H1 (cell line): Measurements from ENCODE around the gene HPRT1. TPM values are rescaled to one million over a fixed set of nuclear protein-coding genes. Genes with fewer than 3 reads are reported as not detected.
A peak's percentile ranks its signal among the peaks of the same experiment; 100 is the strongest.

ENCODE experiments used
- CTCF ChIA-PET: fragments of 300-600 bp; sonication (Branson Sonifier 250); formaldehyde crosslinking; loops from one replicate; lab custom pipeline; 2021; ENCODE audit not compliant: partially characterized antibody; lab: Charles Lee
- POLR2A ChIA-PET: fragments of 300-600 bp; sonication (Branson Sonifier 250); formaldehyde crosslinking; loops from one replicate; lab custom pipeline; 2021; ENCODE audit warnings: inconsistent platforms; ENCODE audit not compliant: partially characterized antibody; lab: Charles Lee
- DNase-seq, 2 experiments: peaks; one replicate each; pipeline versions ENCODE4 v3.0.0 to v3.0.0-alpha.2; 2010 to 2022; ENCODE audit warnings: low spot score in 2 of 2, low read depth in 1 of 2, mixed read lengths in 1 of 2
- FAIRE-seq: peaks from 2 replicates; lab custom pipeline; 2011; peaks lifted over from hg19 to GRCh38; lab: Jason Lieb, UNC
- H2AFZ ChIP-seq: 2 replicates; pipeline ENCODE4 v1.8.1; 2012; ENCODE audit warnings: low read length, inconsistent platforms
- H2AK5ac ChIP-seq: 2 replicates; pipeline ENCODE4 v1.6.1; 2013; ENCODE audit warnings: low read depth, low read length
- H2BK120ac ChIP-seq: replicated peaks from 2 replicates; pipeline ENCODE3; 2013; ENCODE audit warnings: low read depth, low read length, inconsistent platforms
- H2BK12ac ChIP-seq: 2 replicates; pipeline ENCODE4 v1.6.1; 2013; ENCODE audit warnings: low read depth, low read length
- H2BK15ac ChIP-seq: 2 replicates; pipeline ENCODE4 v1.6.1; 2013; ENCODE audit warnings: low read length
- H2BK20ac ChIP-seq: 2 replicates; pipeline ENCODE4 v1.6.1; 2013; ENCODE audit warnings: low read length
- H2BK5ac ChIP-seq: 2 replicates; pipeline ENCODE4 v1.6.1; 2013; ENCODE audit warnings: low read depth, low read length
- H3K14ac ChIP-seq: 2 replicates; pipeline ENCODE4 v1.6.1; 2013; ENCODE audit warnings: inconsistent platforms; ENCODE audit not compliant: insufficient read length
- H3K18ac ChIP-seq: 2 replicates; pipeline ENCODE4 v1.6.1; 2013; ENCODE audit warnings: low read length; ENCODE audit errors: extremely low read depth
- H3K23ac ChIP-seq: 2 replicates; pipeline ENCODE4 v1.6.1; 2013; ENCODE audit warnings: inconsistent platforms; ENCODE audit not compliant: insufficient read length
- H3K23me2 ChIP-seq: 2 replicates; pipeline ENCODE4 v1.6.1; 2013; ENCODE audit warnings: low read depth, low read length
- H3K27ac ChIP-seq: 2 replicates; pipeline ENCODE4 v1.6.1; 2011; ENCODE audit warnings: low read depth, low read length, inconsistent platforms
- H3K27me3 ChIP-seq, 4 experiments: replicated peaks in 1 of 4; 1 replicate in 1 of 4; 2 replicates in 3 of 4; pipeline versions ENCODE4 v1.6.1 to v1.8.1; 2011 to 2013; ENCODE audit warnings: low read length in 3 of 4, mild to moderate bottlenecking in 3 of 4, inconsistent platforms in 2 of 4, mixed read lengths in 2 of 4, moderate library complexity in 1 of 4; ENCODE audit not compliant: control insufficient read depth in 3 of 4, insufficient read depth in 3 of 4; ENCODE audit errors: extremely low read depth in 1 of 4
- H3K36me3 ChIP-seq, 4 experiments: 2 replicates each; pipeline versions ENCODE4 v1.6.1 to v1.8.1; 2011 to 2013; ENCODE audit warnings: mild to moderate bottlenecking in 4 of 4, low read length in 3 of 4, moderate library complexity in 2 of 4, control low read depth in 1 of 4, inconsistent platforms in 1 of 4; ENCODE audit not compliant: insufficient read depth in 4 of 4, control insufficient read depth in 2 of 4
- H3K4ac ChIP-seq: replicated peaks from 2 replicates; pipeline ENCODE3; 2013; ENCODE audit warnings: low read length, low read depth, mixed read lengths, inconsistent platforms; ENCODE audit not compliant: insufficient read length
- H3K4me1 ChIP-seq, 4 experiments: replicated peaks in 1 of 4; 1 replicate in 1 of 4; 2 replicates in 3 of 4; pipeline versions ENCODE4 v1.6.1 to v1.8.1; 2011 to 2013; ENCODE audit warnings: low read length in 3 of 4, inconsistent platforms in 2 of 4, mixed read lengths in 1 of 4; ENCODE audit not compliant: insufficient read depth in 4 of 4, control insufficient read depth in 3 of 4
- H3K4me2 ChIP-seq, 2 experiments: 2 replicates each; pipeline versions ENCODE4 v1.6.1 to v1.8.1; 2011 to 2013; ENCODE audit warnings: low read depth in 2 of 2, low read length in 2 of 2, control low read depth in 1 of 2, inconsistent platforms in 1 of 2, mild to moderate bottlenecking in 1 of 2; ENCODE audit not compliant: insufficient read depth in 1 of 2
- H3K4me3 ChIP-seq, 4 experiments: fragments of 200-600, 300-600 bp in 1 of 4; sonication (generic), shearing (Covaris generic), sonication (Bioruptor Twin) in 1 of 4; 2 replicates each; pipeline versions ENCODE4 v1.5.1 to v1.8.1; 2011 to 2016; ENCODE audit warnings: low read length in 4 of 4, low read depth in 3 of 4, control low read depth in 2 of 4, inconsistent platforms in 2 of 4, mild to moderate bottlenecking in 2 of 4, mixed read lengths in 1 of 4, moderate library complexity in 1 of 4; ENCODE audit not compliant: insufficient read depth in 2 of 4; ENCODE audit errors: extremely low read depth in 1 of 4
- H3K56ac ChIP-seq: replicated peaks from 2 replicates; pipeline ENCODE3; 2013; ENCODE audit warnings: low read depth, mild to moderate bottlenecking, mixed read lengths, low read length, inconsistent platforms; ENCODE audit not compliant: insufficient read length
- H3K79me1 ChIP-seq: 2 replicates; pipeline ENCODE4 v1.6.1; 2013; ENCODE audit warnings: low read depth, low read length, control low read depth
- H3K79me2 ChIP-seq, 2 experiments: 2 replicates each; pipeline versions ENCODE4 v1.6.1 to v1.8.1; 2012 to 2013; ENCODE audit warnings: low read length in 2 of 2, mild to moderate bottlenecking in 2 of 2, inconsistent platforms in 1 of 2; ENCODE audit not compliant: insufficient read depth in 2 of 2, control insufficient read depth in 1 of 2
- H3K9ac ChIP-seq, 4 experiments: replicated peaks in 1 of 4; 1 replicate in 1 of 4; 2 replicates in 3 of 4; pipeline versions ENCODE4 v1.6.1 to v1.8.1; 2011 to 2013; ENCODE audit warnings: low read depth in 3 of 4, low read length in 3 of 4, control low read depth in 2 of 4, mild to moderate bottlenecking in 2 of 4, moderate library complexity in 2 of 4, inconsistent platforms in 1 of 4; ENCODE audit errors: extremely low read depth in 1 of 4
- H3K9me3 ChIP-seq, 2 experiments: 2 replicates each; pipeline versions ENCODE4 v1.6.1 to v1.8.1; 2012 to 2013; ENCODE audit warnings: mild to moderate bottlenecking in 2 of 2, moderate library complexity in 2 of 2, control low read depth in 1 of 2, inconsistent platforms in 1 of 2, low read depth in 1 of 2, low read length in 1 of 2, mixed read lengths in 1 of 2; ENCODE audit not compliant: insufficient read depth in 2 of 2
- H4K20me1 ChIP-seq, 2 experiments: replicated peaks in 1 of 2; 2 replicates each; pipeline versions ENCODE3 to v1.8.1; 2011 to 2013; ENCODE audit warnings: inconsistent platforms in 2 of 2, low read length in 2 of 2, mild to moderate bottlenecking in 1 of 2; ENCODE audit not compliant: insufficient read depth in 2 of 2, control insufficient read depth in 1 of 2
- H4K5ac ChIP-seq: 2 replicates; pipeline ENCODE4 v1.6.1; 2013; ENCODE audit warnings: low read length, low read depth, mixed read lengths, inconsistent platforms; ENCODE audit not compliant: insufficient read length
- H4K8ac ChIP-seq: 2 replicates; pipeline ENCODE4 v1.8.0; 2013; ENCODE audit warnings: mild to moderate bottlenecking, moderate library complexity, low read length, inconsistent platforms; ENCODE audit not compliant: insufficient read depth; ENCODE audit errors: extremely low read depth
- H4K91ac ChIP-seq: replicated peaks from 2 replicates; pipeline ENCODE3; 2013; ENCODE audit warnings: low read length, mixed read lengths, inconsistent platforms; ENCODE audit not compliant: insufficient read length
- PHF8 ChIP-seq: fragments of 200-600 bp; sonication (generic); conservative IDR thresholded peaks from 2 replicates; pipeline ENCODE4 v1.7.1; 2012; ENCODE audit warnings: low read depth, mild to moderate bottlenecking, inconsistent platforms, low read length, moderate library complexity
- SUZ12 ChIP-seq: fragments of 200-600 bp; sonication (generic); IDR thresholded peaks from 2 replicates; pipeline ENCODE4 v1.6.1; 2012; ENCODE audit warnings: mild to moderate bottlenecking, inconsistent platforms, low read length, moderate library complexity, mixed read lengths
- TBP ChIP-seq: IDR thresholded peaks from 2 replicates; pipeline ENCODE4 v1.6.1; 2011; ENCODE audit warnings: low read depth, low read length, improper control_type of control experiment
- WGBS, 2 experiments: shearing (Covaris generic) in 1 of 2; methylation state at CpG; one replicate each; pipeline versions ENCODE4 v1.1.6 to v1.1.7; 2013 to 2015; ENCODE audit warnings: low lambda C conversion rate in 2 of 2, mixed read lengths in 2 of 2, inconsistent platforms in 1 of 2, low coverage in 1 of 2, missing lambda C conversion rate in 1 of 2; ENCODE audit not compliant: insufficient replicate concordance in 2 of 2, insufficient coverage in 1 of 2, insufficient read length in 1 of 2; ENCODE audit errors: extremely low coverage in 1 of 2, missing lambda C conversion rate in 1 of 2; 5-methylcytosine and 5-hydroxymethylcytosine counted together
- polyA plus RNA-seq, 7 experiments: library from polyadenylated mRNA; depleted of rRNA in 3 of 7; stranded (reverse) in 5 of 7; unstranded in 2 of 7; fragments of >200 nt in 5 of 7; fragments of 200-250 nt in 2 of 7; gene quantifications; 1 replicate in 5 of 7; 2 replicates in 1 of 7; 4 replicates in 1 of 7; pipeline versions ENCODE4 v1.2.1 to v1.2.3, GENCODE V29; 2011 to 2013; ENCODE audit warnings: missing spikeins in 2 of 7, mixed read lengths in 2 of 7
- total RNA-seq: library from RNA; stranded (reverse); fragmentation: NEBNext Ultra II Directional; extraction: Animal tissue kit (Norgen Biotek cat#: 25700); gene quantifications from 2 replicates; pipeline ENCODE4 v1.2.1, GENCODE V29; 2021
- TF ChIP-seq, protein P1 (sequence below): IDR thresholded peaks from 2 replicates; pipeline ENCODE4 v1.6.1; 2012; ENCODE audit warnings: low read length, inconsistent platforms

HPRT1 gene
- total and polyA plus RNA-seq, 2 of the 8 experiments (the other 6 are each of a cell fraction or from before 2014, with no cell fraction given): 16.9 to 49.5 TPM

DNA sequence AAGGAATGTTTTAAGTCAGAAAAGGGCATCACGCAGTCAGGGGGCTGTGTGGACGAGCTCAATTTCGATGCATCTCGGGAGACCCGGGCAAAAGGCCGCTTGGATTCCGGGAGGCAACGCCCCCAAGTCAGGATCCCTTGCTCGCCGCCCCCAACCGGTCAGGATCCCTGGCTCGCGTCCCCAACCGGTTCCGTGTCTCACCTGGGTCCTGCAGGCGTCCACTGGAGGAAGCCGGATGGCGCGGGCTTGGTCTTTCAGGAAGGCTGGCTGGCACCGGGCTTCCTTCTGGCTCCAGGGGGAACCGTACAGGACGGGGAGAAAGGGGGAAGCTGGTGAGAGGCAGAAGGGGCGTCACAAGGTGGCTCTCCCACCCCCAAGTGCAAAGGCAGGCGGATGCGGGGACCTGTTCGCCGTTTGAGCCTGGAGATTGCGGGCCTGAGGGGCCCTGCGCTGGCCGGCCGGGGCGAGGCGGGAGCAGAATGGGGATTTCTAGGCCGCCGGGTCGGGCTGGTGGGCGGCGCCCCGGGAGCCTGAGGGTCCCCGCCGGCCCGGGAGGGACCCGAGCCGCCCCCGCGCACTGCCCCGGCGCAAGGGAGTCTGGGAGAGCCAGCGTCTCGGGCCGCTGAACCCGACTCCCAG lies 84.7 kb downstream of the HPRT1 start:
- Histone ChIP-seq H4K91ac (no peak overlapping the region), H3K23me2 (peaks cover 7% of the 10 kb centered on the region; the same call in 1 of the 2 replicates), H2AK5ac (no peak overlapping the region), H4K5ac (no peak overlapping the region), H3K79me1 (no peaks in the 10 kb centered on the region), H2BK5ac (no peak overlapping the region), H2BK12ac (no peak overlapping the region), H3K56ac (no peak overlapping the region), H4K8ac (peak overlapping the region; percentile 95), H4K20me1 (no peaks in the 10 kb centered on the region), H3K4me3 (peak overlapping the region; percentile 26 to 70 (median 47)), H3K9me3 (no peaks in the 10 kb centered on the region), H3K23ac (no peak overlapping the region), H2BK20ac (no peak overlapping the region), H3K14ac (no peak overlapping the region), H3K27me3 (peaks cover 11 to 32% (median 24%) of the 10 kb centered on the region in 4 experiments; a peak in 6 of 7 replicates), H2BK15ac (no peak overlapping the region), H2AFZ (no peak overlapping the region), H3K4me2 (peak overlapping the region; percentile 71 to 87), H3K4me1 (peaks cover 2 to 19% (median 9%) of the 10 kb centered on the region in 4 experiments; a peak in 5 of 7 replicates), H3K4ac (no peak overlapping the region), H3K27ac (no peak overlapping the region), H3K18ac (peak overlapping the region; percentile 32), H3K79me2 (no peaks in the 10 kb centered on the region), H3K36me3 (no peaks in the 10 kb centered on the region), H2BK120ac (no peak overlapping the region), H3K9ac (peak overlapping the region in 2 of 4 experiments; percentile 44 to 72; a peak in 3 of 7 replicates)
- POLR2A ChIA-PET: interaction anchor here (0.7 to 1.2 kb wide), 2 partner anchors 9 to 59 kb away, joined by 3 to 4 read pairs; no protein-coding TSS in a partner anchor
- DNase-seq (peak in 1 of 2 experiments; percentile 54), FAIRE-seq (no peak)
- CTCF ChIA-PET: interaction anchor here (0.9 to 2.3 kb wide), 3 partner anchors 24 to 221 kb away, joined by 3 to 10 read pairs (median 4); no protein-coding TSS in a partner anchor
- 9% methylated on average over 13 of the region's 52 CpGs; no CpG with 5 or more reads in 1 of the 2 experiments for WGBS, 2 experiments
- TF ChIP-seq SUZ12 (no peak), TBP (no peak), PHF8 (no peak)
- TF ChIP-seq, protein P1, sequence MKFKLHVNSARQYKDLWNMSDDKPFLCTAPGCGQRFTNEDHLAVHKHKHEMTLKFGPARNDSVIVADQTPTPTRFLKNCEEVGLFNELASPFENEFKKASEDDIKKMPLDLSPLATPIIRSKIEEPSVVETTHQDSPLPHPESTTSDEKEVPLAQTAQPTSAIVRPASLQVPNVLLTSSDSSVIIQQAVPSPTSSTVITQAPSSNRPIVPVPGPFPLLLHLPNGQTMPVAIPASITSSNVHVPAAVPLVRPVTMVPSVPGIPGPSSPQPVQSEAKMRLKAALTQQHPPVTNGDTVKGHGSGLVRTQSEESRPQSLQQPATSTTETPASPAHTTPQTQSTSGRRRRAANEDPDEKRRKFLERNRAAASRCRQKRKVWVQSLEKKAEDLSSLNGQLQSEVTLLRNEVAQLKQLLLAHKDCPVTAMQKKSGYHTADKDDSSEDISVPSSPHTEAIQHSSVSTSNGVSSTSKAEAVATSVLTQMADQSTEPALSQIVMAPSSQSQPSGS: no peak
